Osteoblast (primary cell): Measurements from ENCODE around the gene RPSA. TPM values are rescaled to one million over a fixed set of nuclear protein-coding genes. Genes with fewer than 3 reads are reported as not detected.
"Not testable (repeated sequence)": the region's sequence is repeated elsewhere in the genome, so short reads cannot be mapped to it uniquely, and the experiment has no call there.

Source experiments
- DNase-seq: peaks from one replicate; pipeline ENCODE4 v3.0.0; 2011; ENCODE audit warnings: low spot score, mixed read lengths; ENCODE audit not compliant: insufficient read length; ENCODE audit errors: missing footprints
- H2AFZ ChIP-seq: 2 replicates; pipeline ENCODE4 v1.6.0; 2011; ENCODE audit warnings: mild to moderate bottlenecking, low read length
- H3K27ac ChIP-seq: 2 replicates; pipeline ENCODE4 v1.5.1; 2011; ENCODE audit warnings: mild to moderate bottlenecking, low read depth, low read length, moderate library complexity
- H3K27me3 ChIP-seq: 2 replicates; pipeline ENCODE4 v1.6.0; 2012; ENCODE audit warnings: mild to moderate bottlenecking, control low read depth, inconsistent platforms, low read length, moderate library complexity; ENCODE audit not compliant: insufficient read depth
- H3K36me3 ChIP-seq: 2 replicates; pipeline ENCODE4 v1.5.1; 2011; ENCODE audit warnings: mild to moderate bottlenecking, low read length, control low read depth, moderate library complexity; ENCODE audit not compliant: insufficient read depth
- H3K4me1 ChIP-seq: 2 replicates; pipeline ENCODE4 v1.5.1; 2011; ENCODE audit warnings: mild to moderate bottlenecking, low read length, control low read depth, moderate library complexity; ENCODE audit not compliant: insufficient read depth
- H3K4me2 ChIP-seq: 2 replicates; pipeline ENCODE4 v1.6.0; 2011; ENCODE audit warnings: mild to moderate bottlenecking, low read length; ENCODE audit not compliant: insufficient read depth
- H3K4me3 ChIP-seq: fragments of 200-600 bp; sonication (generic); 3 replicates; pipeline ENCODE4 v1.5.1; 2012; ENCODE audit warnings: mild to moderate bottlenecking, low read length, inconsistent platforms; ENCODE audit not compliant: insufficient read depth
- H3K79me2 ChIP-seq: 2 replicates; pipeline ENCODE4 v1.6.0; 2012; ENCODE audit warnings: mild to moderate bottlenecking, low read length, control low read depth, inconsistent platforms; ENCODE audit not compliant: insufficient read depth
- H3K9me3 ChIP-seq: 2 replicates; pipeline ENCODE4 v1.5.1; 2011; ENCODE audit warnings: low read depth, low read length, control low read depth
- H4K20me1 ChIP-seq: 2 replicates; pipeline ENCODE4 v1.6.0; 2012; ENCODE audit warnings: mild to moderate bottlenecking, low read length, control low read depth; ENCODE audit not compliant: insufficient read depth
- CTCF ChIP-seq: IDR thresholded peaks from 2 replicates; pipeline ENCODE4 v1.5.1; 2011; ENCODE audit warnings: mild to moderate bottlenecking, low read depth, low read length, moderate library complexity; ENCODE audit errors: extremely low read depth
- total RNA-seq: library from RNA; depleted of rRNA; stranded (reverse); fragments of >200 nt; gene quantifications from 2 replicates; pipeline ENCODE4 v1.2.3, GENCODE V29; 2012

The RPSA gene
- total RNA-seq, 1 donor, result 1,028 TPM

GRCh38 chr3:39415983-39416382 is 9.5 kb downstream of the RPSA start:
- no peak for TF ChIP-seq CTCF
- Histone ChIP-seq H2AFZ (no peak overlapping the region), H3K27me3 (no peaks in the 10 kb centered on the region), H3K4me3 (no peak overlapping the region), H3K79me2 (peaks cover 3% of the 10 kb centered on the region), H3K4me2 (no peak overlapping the region), H4K20me1 (peaks cover 16% of the 10 kb centered on the region), H3K27ac (no peak overlapping the region), H3K9me3 (no peaks in the 10 kb centered on the region), H3K4me1 (no peaks in the 10 kb centered on the region), H3K36me3 (peaks cover 31% of the 10 kb centered on the region)
- peak; percentile 39 for DNase-seq

- H3K27me3 ChIP-seq, DNase-seq, H2AFZ ChIP-seq: not testable (repeated sequence)
Observed at GRCh38 chr3:39416998-39417397, 10.5 kb downstream of the RPSA start.

GRCh38 chr3:39418556-39419225 is 12.2 kb downstream of the RPSA start:
- not testable (repeated sequence) for H3K4me1 ChIP-seq, H3K27ac ChIP-seq, H3K79me2 ChIP-seq, H3K27me3 ChIP-seq, H4K20me1 ChIP-seq, DNase-seq, H3K36me3 ChIP-seq, H3K4me3 ChIP-seq, H3K9me3 ChIP-seq, H3K4me2 ChIP-seq, H2AFZ ChIP-seq

More at GRCh38 chr3:39416998-39417397, 10.5 kb downstream of the RPSA start:
- H4K20me1 ChIP-seq, H3K4me3 ChIP-seq, H3K27ac ChIP-seq, H3K4me1 ChIP-seq, H3K79me2 ChIP-seq, H3K4me2 ChIP-seq, H3K9me3 ChIP-seq: not testable (repeated sequence)
- H3K36me3 ChIP-seq, result peaks cover 20% of the 10 kb centered on the region

GRCh38 chr3:39419742-39420315 is 13.3 kb downstream of the RPSA start:
- Histone ChIP-seq H3K79me2 (no peaks in the 10 kb centered on the region), H3K4me1 (no peaks in the 10 kb centered on the region), H3K4me3 (no peak overlapping the region), H3K9me3 (no peaks in the 10 kb centered on the region), H3K27me3 (no peaks in the 10 kb centered on the region), H3K27ac (no peak overlapping the region), H2AFZ (no peak overlapping the region), H3K36me3 (no peaks in the 10 kb centered on the region), H4K20me1 (no peaks in the 10 kb centered on the region), H3K4me2 (no peak overlapping the region)
- no peak for TF ChIP-seq CTCF
- DNase-seq, result no peak

GRCh38 chr3:39420543-39420942 is 14.0 kb downstream of the RPSA start:
- Histone ChIP-seq H2AFZ (no peak overlapping the region), H3K4me2 (no peak overlapping the region), H4K20me1 (no peaks in the 10 kb centered on the region), H3K4me3 (no peak overlapping the region), H3K4me1 (no peaks in the 10 kb centered on the region), H3K27ac (no peak overlapping the region), H3K9me3 (no peaks in the 10 kb centered on the region), H3K36me3 (no peaks in the 10 kb centered on the region), H3K27me3 (no peaks in the 10 kb centered on the region), H3K79me2 (no peaks in the 10 kb centered on the region)
- no peak for DNase-seq
- TF ChIP-seq CTCF, result no peak
